Fibroblast of villous mesenchyme (primary cell): ENCODE data around the gene ANKIB1. TPM values are rescaled to one million over a fixed set of nuclear protein-coding genes. Genes with fewer than 3 reads are reported as not detected.

Experiments
- DNase-seq: peaks from one replicate; pipeline ENCODE4 v3.0.0-alpha.2; 2010; ENCODE audit warnings: low read depth
- H3K4me3 ChIP-seq: 2 replicates; pipeline ENCODE4 v1.5.1; 2011; ENCODE audit warnings: low read depth, mild to moderate bottlenecking, low read length
- CTCF ChIP-seq: IDR thresholded peaks from 2 replicates; pipeline ENCODE4 v1.5.1; 2012; ENCODE audit warnings: low read depth, mild to moderate bottlenecking, low read length; ENCODE audit not compliant: insufficient read depth
- total RNA-seq: library from RNA; depleted of rRNA; stranded (reverse); fragments of >200 nt; gene quantifications from 2 replicates; pipeline ENCODE4 v1.2.3, GENCODE V29; 2012

Gene ANKIB1
- total RNA-seq, 1 donor: 91.1 TPM

- no peak for TF ChIP-seq CTCF
- no peak for DNase-seq
These were observed 14.5 kb downstream of the ANKIB1 start for GRCh38 chr7:92260248-92260781.

GRCh38 chr7:92266415-92267241, 20.9 kb downstream of the ANKIB1 start:
- peak; percentile 42 for DNase-seq
- TF ChIP-seq CTCF: no peak
- H3K4me3 ChIP-seq: no peak overlapping the region

More at GRCh38 chr7:92260248-92260781, 14.5 kb downstream of the ANKIB1 start:
- no peak overlapping the region for H3K4me3 ChIP-seq

- DNase-seq: no peak
- H3K4me3 ChIP-seq: no peak overlapping the region
- no peak for TF ChIP-seq CTCF
These were observed 23.1 kb downstream of the ANKIB1 start for GRCh38 chr7:92268921-92269320.

GRCh38 chr7:92275327-92275726, 29.6 kb downstream of the ANKIB1 start:
- no peak for DNase-seq
- no peak for TF ChIP-seq CTCF
- H3K4me3 ChIP-seq: no peak overlapping the region

GRCh38 chr7:92276460-92276864, 30.7 kb downstream of the ANKIB1 start:
- H3K4me3 ChIP-seq: no peak overlapping the region
- DNase-seq: no peak
- no peak for TF ChIP-seq CTCF

- no peak overlapping the region for H3K4me3 ChIP-seq
- TF ChIP-seq CTCF: no peak
- DNase-seq: no peak
These were observed 33.7 kb downstream of the ANKIB1 start for GRCh38 chr7:92279396-92280031.
